ENCODE measurements around the gene TMEM236. TPM values are rescaled to one million over a fixed set of nuclear protein-coding genes. Genes with fewer than 3 reads are reported as not detected.

Gene TMEM236
- total RNA-seq, 4 donors from 2014 or later, result 0.08 to 0.95 (median 0.55) TPM

GRCh38 chr10:17730667-17731066 is 21.3 kb upstream of the TMEM236 start:
- DNase-seq (ENCODE audit: low spot score in 2 of 2), result no peak
- intact Hi-C loops (cut with DNase I; ENCODE audit: low total_unique reads), result loop anchor here (10.0 kb wide), 1 partner anchor 126 kb away; no protein-coding TSS in a partner anchor
- H3K4me3 ChIP-seq (ENCODE audit: low read depth, poor library complexity, severe bottlenecking), result no peak overlapping the region
- TF ChIP-seq CTCF (IDR thresholded peaks at IDR 0.05) (no peak), POLR2A (IDR thresholded peaks at IDR 0.05) (no peak)
- 69 to 76% methylated on average over 8 of the region's 8 CpGs for WGBS, 2 donors

GRCh38 chr10:17731331-17732020 is 20.5 kb upstream of the TMEM236 start:
- 54 to 56% methylated on average over 4 of the region's 4 CpGs for WGBS, 2 donors
- no peak for TF ChIP-seq CTCF (IDR thresholded peaks at IDR 0.05)
- no peak for TF ChIP-seq POLR2A (IDR thresholded peaks at IDR 0.05)
- DNase-seq (ENCODE audit: low spot score in 2 of 2), result no peak
- H3K4me3 ChIP-seq (ENCODE audit: low read depth, poor library complexity, severe bottlenecking), result no peak overlapping the region
- intact Hi-C loops (cut with DNase I; ENCODE audit: low total_unique reads), result loop anchor here (10.0 kb wide), 1 partner anchor 127 kb away; no protein-coding TSS in a partner anchor

GRCh38 chr10:17733620-17734019 is 18.4 kb upstream of the TMEM236 start:
- H3K4me3 ChIP-seq (ENCODE audit: low read depth, poor library complexity, severe bottlenecking), result no peak overlapping the region
- no peak for DNase-seq (ENCODE audit: low spot score in 2 of 2)
- no peak for TF ChIP-seq CTCF (IDR thresholded peaks at IDR 0.05)
- TF ChIP-seq POLR2A (IDR thresholded peaks at IDR 0.05), result no peak
- WGBS, 2 donors, result 89 to 91% methylated on average over 6 of the region's 6 CpGs
- intact Hi-C loops (cut with DNase I; ENCODE audit: low total_unique reads), result loop anchor here (10.0 kb wide), 1 partner anchor 129 kb away; no protein-coding TSS in a partner anchor

GRCh38 chr10:17734432-17735080 is 17.4 kb upstream of the TMEM236 start:
- intact Hi-C loops (cut with DNase I; ENCODE audit: low total_unique reads), result loop anchor here (10.0 kb wide), 1 partner anchor 130 kb away; no protein-coding TSS in a partner anchor
- no peak for DNase-seq (ENCODE audit: low spot score in 2 of 2)
- 83 to 88% methylated on average over 9 of the region's 9 CpGs for WGBS, 2 donors
- no peak for TF ChIP-seq POLR2A (IDR thresholded peaks at IDR 0.05)
- TF ChIP-seq CTCF (IDR thresholded peaks at IDR 0.05), result no peak
- no peak overlapping the region for H3K4me3 ChIP-seq (ENCODE audit: low read depth, poor library complexity, severe bottlenecking)

- WGBS, 2 donors, result 77 to 80% methylated on average over 15 of the region's 15 CpGs
- H3K4me3 ChIP-seq (ENCODE audit: low read depth, poor library complexity, severe bottlenecking), result no peak overlapping the region
- TF ChIP-seq CTCF (IDR thresholded peaks at IDR 0.05), result no peak
- TF ChIP-seq POLR2A (IDR thresholded peaks at IDR 0.05), result no peak
- intact Hi-C loops (cut with DNase I; ENCODE audit: low total_unique reads), result loop anchor here (10.0 kb wide), 1 partner anchor 131 kb away; no protein-coding TSS in a partner anchor
- no peak for DNase-seq (ENCODE audit: low spot score in 2 of 2)
Measured at GRCh38 chr10:17735166-17735941, 16.6 kb upstream of the TMEM236 start.

Measured in lower leg skin (tissue), 4 donors.